ENCODE results near the gene BACE1-AS. TPM values are rescaled to one million over a fixed set of nuclear protein-coding genes. Genes with fewer than 3 reads are reported as not detected.

BACE1-AS gene
- total RNA-seq, 4 donors from 2014 or later: 3.6 to 13.0 (median 6.3) TPM

DNA sequence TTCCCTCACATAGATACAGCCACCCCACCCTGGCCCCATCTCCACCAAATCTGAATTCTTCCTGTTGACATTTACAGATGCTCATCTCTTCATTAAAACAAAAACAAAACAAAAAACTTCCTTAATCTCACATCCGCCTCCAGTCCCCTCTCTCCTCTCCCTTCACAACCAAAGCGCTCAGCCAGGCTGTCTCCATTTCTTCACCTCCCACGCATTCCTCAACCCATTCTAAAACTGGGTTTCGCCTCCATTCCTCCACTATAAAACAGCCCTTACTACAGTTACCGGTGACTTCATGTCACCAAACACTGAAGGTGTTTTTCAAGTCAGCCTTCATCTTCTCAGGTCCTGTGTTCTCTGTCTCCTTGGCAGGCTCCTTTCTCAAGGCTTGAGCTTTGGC is 9.6 kb downstream of the BACE1-AS start:
- peaks cover 5% of the 10 kb centered on the region for H3K4me1 ChIP-seq
- H3K9me3 ChIP-seq: no peaks in the 10 kb centered on the region
- H3K4me3 ChIP-seq: no peak overlapping the region
- TF ChIP-seq POLR2AphosphoS5 (IDR thresholded peaks at IDR 0.05) (no peak), POLR2A (IDR thresholded peaks at IDR 0.05) (no peak), EP300 (IDR thresholded peaks at IDR 0.05) (no peak)
- TF ChIP-seq, protein P1, sequence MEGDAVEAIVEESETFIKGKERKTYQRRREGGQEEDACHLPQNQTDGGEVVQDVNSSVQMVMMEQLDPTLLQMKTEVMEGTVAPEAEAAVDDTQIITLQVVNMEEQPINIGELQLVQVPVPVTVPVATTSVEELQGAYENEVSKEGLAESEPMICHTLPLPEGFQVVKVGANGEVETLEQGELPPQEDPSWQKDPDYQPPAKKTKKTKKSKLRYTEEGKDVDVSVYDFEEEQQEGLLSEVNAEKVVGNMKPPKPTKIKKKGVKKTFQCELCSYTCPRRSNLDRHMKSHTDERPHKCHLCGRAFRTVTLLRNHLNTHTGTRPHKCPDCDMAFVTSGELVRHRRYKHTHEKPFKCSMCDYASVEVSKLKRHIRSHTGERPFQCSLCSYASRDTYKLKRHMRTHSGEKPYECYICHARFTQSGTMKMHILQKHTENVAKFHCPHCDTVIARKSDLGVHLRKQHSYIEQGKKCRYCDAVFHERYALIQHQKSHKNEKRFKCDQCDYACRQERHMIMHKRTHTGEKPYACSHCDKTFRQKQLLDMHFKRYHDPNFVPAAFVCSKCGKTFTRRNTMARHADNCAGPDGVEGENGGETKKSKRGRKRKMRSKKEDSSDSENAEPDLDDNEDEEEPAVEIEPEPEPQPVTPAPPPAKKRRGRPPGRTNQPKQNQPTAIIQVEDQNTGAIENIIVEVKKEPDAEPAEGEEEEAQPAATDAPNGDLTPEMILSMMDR (IDR thresholded peaks at IDR 0.05): no peak
- peaks cover under 1% of the 10 kb centered on the region for H3K36me3 ChIP-seq
- no peaks in the 10 kb centered on the region for H3K27me3 ChIP-seq
- WGBS: 65% methylated on average over 5 of the region's 5 CpGs
- H3K27ac ChIP-seq: no peak overlapping the region
- no peak for DNase-seq (ENCODE audit: low spot score in 2 of 2)

DNA sequence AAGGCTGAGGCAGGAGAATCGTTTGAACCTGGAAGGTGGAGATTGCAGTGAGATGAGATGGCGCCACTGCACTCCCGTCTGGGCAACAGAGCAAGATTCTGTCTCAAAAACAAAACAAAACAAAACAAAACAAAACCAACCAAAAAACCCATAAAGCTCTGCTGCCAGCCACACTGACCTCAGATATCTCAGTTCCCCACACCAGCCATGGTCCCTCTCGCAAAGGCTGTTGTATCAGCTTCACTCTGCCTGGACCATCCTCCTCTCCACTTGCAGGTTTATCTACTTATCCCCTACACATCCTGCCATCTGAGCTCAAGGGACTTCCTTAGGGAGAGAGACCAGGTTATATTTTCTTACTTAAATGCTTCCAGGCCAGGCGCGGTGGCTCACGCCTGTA is 11.1 kb downstream of the BACE1-AS start:
- no peak for TF ChIP-seq EP300 (IDR thresholded peaks at IDR 0.05)
- no peak for TF ChIP-seq POLR2A (IDR thresholded peaks at IDR 0.05)
- no peak for TF ChIP-seq POLR2AphosphoS5 (IDR thresholded peaks at IDR 0.05)
- TF ChIP-seq, protein P1 (IDR thresholded peaks at IDR 0.05): no peak
- WGBS: 80% methylated on average over 7 of the region's 7 CpGs
- Histone ChIP-seq H3K4me1 (peaks cover 5% of the 10 kb centered on the region), H3K36me3 (no peaks in the 10 kb centered on the region), H3K9me3 (no peaks in the 10 kb centered on the region), H3K27ac (no peak overlapping the region), H3K27me3 (no peaks in the 10 kb centered on the region), H3K4me3 (no peak overlapping the region)
- DNase-seq (ENCODE audit: low spot score in 2 of 2): no peak

DNA sequence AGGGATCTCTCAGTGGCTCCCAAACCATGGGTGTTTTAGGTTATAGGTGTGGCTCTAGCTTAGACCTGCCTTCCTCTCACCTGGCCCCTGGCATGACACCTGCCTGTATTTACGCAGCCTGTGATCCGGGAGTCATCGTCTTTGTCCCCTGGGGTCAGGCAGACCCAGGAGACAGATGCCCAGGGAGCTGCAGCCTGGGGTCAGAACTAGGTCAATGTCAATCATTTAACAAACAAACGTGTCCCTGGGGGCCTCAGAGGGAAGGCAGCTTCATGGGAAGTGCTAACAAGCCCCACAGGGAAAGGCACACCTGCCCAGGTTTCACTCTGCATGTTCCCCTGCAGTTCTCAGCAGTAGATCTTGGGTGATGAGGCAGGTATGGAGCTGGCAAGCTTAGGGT is 12.0 kb downstream of the BACE1-AS start:
- Histone ChIP-seq H3K27ac (no peak overlapping the region), H3K9me3 (no peaks in the 10 kb centered on the region), H3K4me1 (peaks cover 5% of the 10 kb centered on the region), H3K27me3 (no peaks in the 10 kb centered on the region), H3K4me3 (no peak overlapping the region), H3K36me3 (no peaks in the 10 kb centered on the region)
- TF ChIP-seq POLR2AphosphoS5 (IDR thresholded peaks at IDR 0.05): no peak
- no peak for TF ChIP-seq EP300 (IDR thresholded peaks at IDR 0.05)
- no peak for TF ChIP-seq POLR2A (IDR thresholded peaks at IDR 0.05)
- TF ChIP-seq, protein P1 (IDR thresholded peaks at IDR 0.05): no peak
- 73% methylated on average over 4 of the region's 4 CpGs for WGBS
- peak in 1 of 2 donors; percentile 41 for DNase-seq (ENCODE audit: low spot score in 2 of 2)

DNA sequence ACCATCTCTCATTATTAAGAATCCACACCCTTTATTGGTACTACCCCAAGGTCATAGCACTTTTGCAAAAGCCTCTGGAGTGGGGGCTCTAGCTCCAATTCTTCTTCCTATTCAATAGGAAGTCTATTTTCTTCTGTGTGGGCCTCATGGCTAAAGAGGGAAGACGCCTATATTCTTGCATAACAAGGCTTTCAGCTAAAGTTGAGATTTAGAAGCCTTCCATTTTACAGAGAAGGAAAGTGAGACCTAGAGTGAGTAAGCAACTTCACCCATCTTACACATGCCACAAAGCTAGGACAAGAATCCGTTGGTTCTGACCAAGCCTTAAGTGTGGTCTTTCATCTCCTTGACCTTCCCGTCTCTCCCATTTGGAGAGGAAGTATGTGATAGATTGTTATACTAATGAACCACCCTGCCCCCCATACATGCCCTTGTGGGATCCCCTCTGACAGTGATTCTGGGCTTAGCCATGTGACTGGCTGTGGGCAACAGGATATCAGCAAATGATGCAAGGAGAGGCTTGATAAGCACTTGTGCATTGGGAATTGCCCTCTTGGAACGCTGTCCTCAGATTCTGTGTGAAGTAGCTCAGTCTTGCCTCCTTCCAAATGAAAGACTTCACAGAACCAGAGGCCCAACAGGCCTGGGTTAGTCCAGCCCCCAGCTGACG is 12.6 kb downstream of the BACE1-AS start:
- peak in 1 of 2 donors; percentile 30 for DNase-seq (ENCODE audit: low spot score in 2 of 2)
- Histone ChIP-seq H3K4me3 (no peak overlapping the region), H3K27ac (no peak overlapping the region), H3K27me3 (no peaks in the 10 kb centered on the region), H3K4me1 (peaks cover 5% of the 10 kb centered on the region), H3K9me3 (no peaks in the 10 kb centered on the region), H3K36me3 (no peaks in the 10 kb centered on the region)
- TF ChIP-seq POLR2A (IDR thresholded peaks at IDR 0.05) (no peak), POLR2AphosphoS5 (IDR thresholded peaks at IDR 0.05) (no peak), EP300 (IDR thresholded peaks at IDR 0.05) (no peak)
- TF ChIP-seq, protein P1 (IDR thresholded peaks at IDR 0.05): no peak
- WGBS: 95% methylated on average over 5 of the region's 5 CpGs

DNA sequence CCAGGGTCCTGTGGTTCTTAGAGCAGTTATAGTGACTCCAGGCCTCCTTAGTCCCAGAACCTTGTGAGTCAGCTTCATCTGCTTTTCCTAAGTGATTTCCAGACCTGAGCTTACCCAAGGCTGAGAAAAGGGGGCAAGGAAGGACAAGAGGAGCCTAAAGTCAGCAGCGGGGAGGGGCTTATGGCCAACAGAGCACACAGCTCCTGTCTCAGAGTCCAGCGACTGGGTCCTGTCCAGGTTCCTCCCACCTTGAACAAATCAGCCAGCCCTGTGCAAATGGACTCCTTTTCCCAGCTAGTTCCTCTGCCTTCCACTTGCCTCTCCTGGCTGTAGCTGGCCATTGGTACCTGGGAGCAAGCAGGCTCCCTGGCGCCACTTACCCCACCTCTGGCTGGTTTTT is 14.0 kb downstream of the BACE1-AS start:
- Histone ChIP-seq H3K4me1 (peaks cover 4% of the 10 kb centered on the region), H3K36me3 (no peaks in the 10 kb centered on the region), H3K27ac (no peak overlapping the region), H3K27me3 (no peaks in the 10 kb centered on the region), H3K4me3 (no peak overlapping the region), H3K9me3 (no peaks in the 10 kb centered on the region)
- no peak for DNase-seq (ENCODE audit: low spot score in 2 of 2)
- 94% methylated on average over 3 of the region's 3 CpGs for WGBS
- TF ChIP-seq, protein P1 (IDR thresholded peaks at IDR 0.05): no peak
- TF ChIP-seq POLR2AphosphoS5 (IDR thresholded peaks at IDR 0.05): no peak
